AG09319 (cell line): ENCODE measurements around the gene PRDM11.

Source experiments
- DNase-seq: peaks from one replicate; pipeline ENCODE4 v3.0.0-alpha.2; 2010; ENCODE audit warnings: low read depth; ENCODE audit errors: extremely low read depth
- TF ChIP-seq, protein P1 (sequence below): IDR thresholded peaks from 2 replicates; pipeline ENCODE4 v1.5.1; 2011; ENCODE audit warnings: low read depth, mild to moderate bottlenecking, inconsistent platforms, low read length, moderate library complexity

The PRDM11 gene

DNA sequence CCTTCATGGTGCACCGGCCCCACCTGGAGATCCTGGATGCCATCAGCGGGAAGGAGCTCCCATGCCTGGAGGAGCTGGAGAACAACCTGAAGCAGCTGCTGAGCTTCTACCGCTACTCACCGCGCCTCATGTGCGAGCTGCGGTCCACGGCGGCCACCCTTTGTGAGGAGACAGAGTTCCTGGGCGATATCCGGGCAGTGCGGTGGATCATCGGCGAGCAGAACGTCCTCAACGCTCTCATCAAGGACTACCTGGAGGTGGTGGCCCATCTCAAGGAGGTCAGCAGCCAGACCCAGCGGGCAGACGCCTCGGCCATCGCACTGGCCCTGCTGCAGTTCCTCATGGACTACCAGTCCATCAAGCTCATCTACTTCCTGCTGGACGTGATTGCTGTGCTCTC, 80.5 kb downstream of the PRDM11 start:
- TF ChIP-seq, protein P1, sequence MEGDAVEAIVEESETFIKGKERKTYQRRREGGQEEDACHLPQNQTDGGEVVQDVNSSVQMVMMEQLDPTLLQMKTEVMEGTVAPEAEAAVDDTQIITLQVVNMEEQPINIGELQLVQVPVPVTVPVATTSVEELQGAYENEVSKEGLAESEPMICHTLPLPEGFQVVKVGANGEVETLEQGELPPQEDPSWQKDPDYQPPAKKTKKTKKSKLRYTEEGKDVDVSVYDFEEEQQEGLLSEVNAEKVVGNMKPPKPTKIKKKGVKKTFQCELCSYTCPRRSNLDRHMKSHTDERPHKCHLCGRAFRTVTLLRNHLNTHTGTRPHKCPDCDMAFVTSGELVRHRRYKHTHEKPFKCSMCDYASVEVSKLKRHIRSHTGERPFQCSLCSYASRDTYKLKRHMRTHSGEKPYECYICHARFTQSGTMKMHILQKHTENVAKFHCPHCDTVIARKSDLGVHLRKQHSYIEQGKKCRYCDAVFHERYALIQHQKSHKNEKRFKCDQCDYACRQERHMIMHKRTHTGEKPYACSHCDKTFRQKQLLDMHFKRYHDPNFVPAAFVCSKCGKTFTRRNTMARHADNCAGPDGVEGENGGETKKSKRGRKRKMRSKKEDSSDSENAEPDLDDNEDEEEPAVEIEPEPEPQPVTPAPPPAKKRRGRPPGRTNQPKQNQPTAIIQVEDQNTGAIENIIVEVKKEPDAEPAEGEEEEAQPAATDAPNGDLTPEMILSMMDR = no peak
- DNase-seq = no peak

DNA sequence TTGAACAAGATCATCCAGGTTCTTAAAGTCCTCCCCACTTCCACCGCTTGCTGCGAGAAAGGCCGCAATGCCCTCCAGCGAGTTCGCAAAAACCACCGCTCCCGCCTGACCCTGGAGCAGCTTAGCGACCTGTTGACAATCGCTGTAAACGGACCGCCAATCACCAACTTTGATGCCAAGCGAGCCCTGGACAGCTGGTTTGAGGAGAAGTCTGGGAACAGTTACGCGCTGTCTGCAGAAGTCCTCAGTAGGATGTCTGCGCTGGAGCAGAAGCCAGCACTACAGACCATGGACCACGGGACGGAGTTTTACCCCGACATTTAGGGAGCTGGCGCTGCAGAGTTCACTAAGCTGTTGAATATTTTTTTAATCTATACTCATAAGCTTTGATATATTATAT, 81.4 kb downstream of the PRDM11 start:
- TF ChIP-seq, protein P1 = no peak

DNA sequence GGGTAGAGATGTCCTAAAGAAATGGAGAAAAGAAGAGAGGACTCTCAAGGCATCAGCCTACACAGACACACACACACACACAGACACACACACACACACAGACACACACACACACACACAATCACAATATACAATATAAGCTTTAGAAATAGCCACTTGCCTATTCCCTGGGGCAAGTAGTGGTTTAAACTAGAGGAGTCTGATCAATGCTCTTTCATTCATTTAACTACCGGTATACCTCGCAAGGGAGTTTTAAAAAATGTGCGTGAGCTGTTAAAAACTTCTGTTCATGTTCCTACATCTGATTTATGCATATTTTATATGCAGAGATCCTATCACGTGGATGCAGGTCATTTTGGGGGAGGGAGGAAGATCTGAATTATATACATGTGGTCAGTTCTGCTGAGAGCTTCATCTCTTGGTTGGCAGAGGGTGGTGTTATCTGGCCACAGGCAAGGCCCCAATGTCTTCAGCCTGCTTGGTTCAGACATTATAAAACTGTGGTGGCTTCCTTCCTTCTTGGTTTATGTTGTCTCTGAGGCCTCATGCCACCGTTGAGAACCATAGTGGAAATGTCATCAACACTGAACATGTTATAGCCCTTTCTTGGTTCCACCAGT, 83.1 kb downstream of the PRDM11 start:
- no peak for DNase-seq
- TF ChIP-seq, protein P1 = no peak

More for the DNA sequence above, 81.4 kb downstream of the PRDM11 start:
- no peak for DNase-seq

DNA sequence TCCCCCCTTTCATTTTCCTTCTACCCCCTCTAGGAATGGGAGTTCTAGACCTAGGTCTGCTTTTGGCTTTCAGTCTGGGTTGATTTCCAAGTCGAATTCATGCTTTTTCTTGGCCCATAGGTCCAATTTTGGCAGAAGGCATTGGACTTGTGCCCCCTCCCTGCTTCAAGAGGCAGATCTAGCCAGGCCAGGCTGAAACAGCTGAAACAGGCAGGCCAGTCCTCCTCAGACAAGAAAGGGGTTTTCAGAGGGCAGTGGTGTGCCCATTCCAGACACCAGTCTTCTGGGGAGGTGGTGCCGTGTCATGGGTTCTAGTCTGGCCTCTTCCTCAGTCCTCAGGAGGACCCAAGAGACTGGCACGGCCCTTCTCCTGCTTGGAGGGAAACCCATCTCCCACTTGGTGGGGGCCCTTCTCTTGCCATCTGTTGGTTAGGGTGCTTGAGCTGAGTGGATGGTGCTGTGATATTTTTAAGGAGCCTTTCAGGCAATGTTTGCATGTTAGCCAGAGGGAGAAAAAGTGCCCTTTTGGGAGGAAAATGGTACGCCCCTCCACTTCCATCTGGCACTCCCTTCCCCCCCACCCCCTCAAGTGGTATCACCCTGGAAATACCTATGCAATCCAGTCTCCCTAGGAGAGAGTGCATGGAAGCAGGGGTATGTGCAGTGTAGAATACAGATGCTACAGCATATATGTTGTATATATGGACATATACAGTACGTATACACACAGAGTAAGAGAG, 86.1 kb downstream of the PRDM11 start:
- DNase-seq = no peak
- TF ChIP-seq, protein P1 = no peak

DNA sequence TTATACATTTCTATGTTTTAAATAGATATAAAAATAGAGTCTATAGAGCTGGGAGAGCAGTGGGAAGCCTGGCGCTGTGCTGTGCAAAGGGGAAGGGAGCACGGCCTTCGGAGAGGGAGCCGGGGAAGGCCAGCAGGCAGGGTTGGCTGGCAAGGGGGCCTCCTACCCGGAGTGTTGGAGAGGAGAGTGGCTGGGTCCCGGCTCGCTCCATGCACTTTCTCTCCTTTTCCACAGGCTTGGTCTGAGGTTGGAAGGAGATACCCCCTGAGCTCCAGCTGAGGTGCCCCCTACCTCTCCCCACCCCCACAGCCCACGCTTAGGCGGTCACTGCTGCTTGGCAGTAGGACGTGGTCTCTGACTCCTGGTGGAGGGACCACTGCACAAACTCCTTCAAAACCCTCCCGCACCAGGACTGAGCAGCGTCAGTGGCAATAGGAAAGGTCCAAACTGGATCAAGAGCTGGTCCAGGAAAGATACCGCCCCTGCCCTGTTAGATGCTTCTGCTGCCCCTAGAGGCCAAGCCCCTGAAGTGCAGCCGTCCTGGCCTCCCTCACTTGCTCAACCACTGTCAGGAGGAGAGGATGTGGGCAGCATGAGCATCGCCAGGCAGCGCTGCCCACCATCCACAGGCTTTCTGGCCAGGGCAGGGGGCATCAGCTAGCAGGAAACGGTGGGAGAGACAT, 86.8 kb downstream of the PRDM11 start:
- DNase-seq = peak; percentile 5

DNA sequence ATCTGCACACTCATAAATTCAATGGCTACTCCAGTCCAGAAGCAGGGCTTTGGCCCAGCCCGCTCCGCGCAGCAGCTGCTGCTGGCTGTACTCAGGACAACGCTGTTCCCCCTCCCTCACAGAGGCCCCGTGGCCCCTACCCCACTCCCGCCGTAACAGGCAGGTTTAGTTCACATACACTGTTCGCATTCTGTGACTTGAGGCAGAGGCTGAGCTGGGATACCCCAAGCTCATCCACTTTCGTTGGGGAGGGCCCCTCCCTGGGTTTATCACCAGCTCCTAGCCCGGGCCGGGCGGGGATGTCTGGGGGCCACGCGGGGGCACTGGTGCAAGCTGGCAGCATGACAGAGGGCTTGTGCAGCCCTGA, 87.3 kb downstream of the PRDM11 start:
- TF ChIP-seq, protein P1 = no peak

More for the DNA sequence above, 86.8 kb downstream of the PRDM11 start:
- TF ChIP-seq, protein P1 = peak; percentile 81

More for the DNA sequence above, 87.3 kb downstream of the PRDM11 start:
- DNase-seq = no peak
